Activated effector memory CD4-positive, alpha-beta T cell treated with anti-CD3 and anti-CD28 coated beads, Interleukin-2, amount 50 U/mL, for 16 hours (primary cell): ENCODE measurements around the gene MEF2D.

ENCODE experiments used
- DNase-seq: peaks from one replicate; pipeline ENCODE4 v3.0.0-alpha.2; 2020

The MEF2D gene

GRCh38 chr1:156464825-156465452, 35.6 kb downstream of the MEF2D start:
- no peak for DNase-seq

GRCh38 chr1:156464335-156464734, 36.2 kb downstream of the MEF2D start:
- no peak for DNase-seq

- DNase-seq: no peak
These were observed 36.7 kb downstream of the MEF2D start for GRCh38 chr1:156463874-156464273.

GRCh38 chr1:156462954-156463795, 37.4 kb downstream of the MEF2D start:
- DNase-seq: no peak

GRCh38 chr1:156461781-156462647, 38.6 kb downstream of the MEF2D start:
- DNase-seq: no peak

GRCh38 chr1:156461109-156461508, 39.5 kb downstream of the MEF2D start:
- no peak for DNase-seq

- DNase-seq: no peak
These were observed 40.0 kb downstream of the MEF2D start for GRCh38 chr1:156460525-156460924.

- no peak for DNase-seq
These were observed 42.4 kb downstream of the MEF2D start for GRCh38 chr1:156458181-156458503.

GRCh38 chr1:156456625-156457465, 43.7 kb downstream of the MEF2D start:
- DNase-seq: peak; percentile 98

GRCh38 chr1:156455362-156455761, 45.2 kb downstream of the MEF2D start:
- no peak for DNase-seq

GRCh38 chr1:156452907-156453306, 47.7 kb downstream of the MEF2D start:
- DNase-seq: no peak

GRCh38 chr1:156451505-156452160, 48.9 kb downstream of the MEF2D start:
- DNase-seq: no peak

- DNase-seq: no peak
These were observed 52.2 kb downstream of the MEF2D start for GRCh38 chr1:156448134-156448967.

- peak; percentile 92 for DNase-seq
These were observed 54.7 kb downstream of the MEF2D start for GRCh38 chr1:156445789-156446263.

GRCh38 chr1:156444407-156445001, 56.1 kb downstream of the MEF2D start:
- peak; percentile 68 for DNase-seq

GRCh38 chr1:156443286-156443685, 57.3 kb downstream of the MEF2D start:
- DNase-seq: no peak

GRCh38 chr1:156440654-156441437, 59.7 kb downstream of the MEF2D start:
- DNase-seq: no peak

- no peak for DNase-seq
These were observed 60.8 kb downstream of the MEF2D start for GRCh38 chr1:156439777-156440183.

- no peak for DNase-seq
These were observed 61.4 kb downstream of the MEF2D start for GRCh38 chr1:156439036-156439776.
